WTC11 (cell line): ENCODE results near the gene NDUFS1.

Experiments used
- CBFB ChIP-seq: sonication (generic); formaldehyde crosslinking; IDR thresholded peaks from 2 replicates; pipeline ENCODE4 v1.8.1; 2022; ENCODE audit warnings: mild to moderate bottlenecking, low read depth, missing genetic modification reagents
- CTCF ChIP-seq: fragments of 200-600 bp; IDR thresholded peaks from 2 replicates; pipeline ENCODE4 v1.8.0; 2022; ENCODE audit warnings: antibody characterized with exemption
- NFYB ChIP-seq: sonication (generic); formaldehyde crosslinking; conservative IDR thresholded peaks from 2 replicates; pipeline ENCODE4 v1.8.0; 2022; ENCODE audit warnings: low read depth, missing genetic modification reagents
- SMAD4 ChIP-seq: sonication (generic); formaldehyde crosslinking; IDR thresholded peaks from 2 replicates; pipeline ENCODE4 v1.8.0; 2022; ENCODE audit warnings: mild to moderate bottlenecking, missing genetic modification reagents
- USF1 ChIP-seq: sonication (generic); formaldehyde crosslinking; IDR thresholded peaks from 2 replicates; pipeline ENCODE4 v1.8.0; 2022; ENCODE audit warnings: mild to moderate bottlenecking, missing genetic modification reagents
- USF2 ChIP-seq: sonication (generic); formaldehyde crosslinking; IDR thresholded peaks from 2 replicates; pipeline ENCODE4 v1.8.1; 2023; ENCODE audit warnings: mild to moderate bottlenecking, missing genetic modification reagents, moderate library complexity
- ZNF423 ChIP-seq: fragments of 250-450 bp; sonication (Bioruptor Pico); IDR thresholded peaks from 2 replicates; pipeline ENCODE4 v2.1.2; 2022; ENCODE audit warnings: mild to moderate bottlenecking, moderate library complexity
- TF ChIP-seq, protein P1 (sequence below): sonication (generic); formaldehyde crosslinking; IDR thresholded peaks from 2 replicates; pipeline ENCODE4 v1.8.0; 2022; ENCODE audit warnings: missing genetic modification reagents
- TF ChIP-seq, protein P2 (sequence below): sonication (generic); formaldehyde crosslinking; IDR thresholded peaks from 2 replicates; pipeline ENCODE4 v1.8.0; 2023; ENCODE audit warnings: mild to moderate bottlenecking, missing genetic modification reagents
- TF ChIP-seq, protein P3 (sequence below): sonication (generic); formaldehyde crosslinking; IDR thresholded peaks from 2 replicates; pipeline ENCODE4 v1.8.1; 2023; ENCODE audit warnings: mild to moderate bottlenecking, moderate library complexity, missing genetic modification reagents
- TF ChIP-seq, protein P4 (sequence below): sonication (generic); formaldehyde crosslinking; conservative IDR thresholded peaks from 2 replicates; pipeline ENCODE4 v1.8.1; 2023; ENCODE audit warnings: mild to moderate bottlenecking, low read depth, missing genetic modification reagents, moderate library complexity

GRCh38 chr2:206105038-206105437, 54.2 kb downstream of the NDUFS1 start:
- TF ChIP-seq ZNF423 (CRISPR knock-in tag) = no peak
- TF ChIP-seq CTCF = no peak
- no peak for TF ChIP-seq USF1
- TF ChIP-seq CBFB (CRISPR knock-in tag) = no peak
- TF ChIP-seq, protein P1, sequence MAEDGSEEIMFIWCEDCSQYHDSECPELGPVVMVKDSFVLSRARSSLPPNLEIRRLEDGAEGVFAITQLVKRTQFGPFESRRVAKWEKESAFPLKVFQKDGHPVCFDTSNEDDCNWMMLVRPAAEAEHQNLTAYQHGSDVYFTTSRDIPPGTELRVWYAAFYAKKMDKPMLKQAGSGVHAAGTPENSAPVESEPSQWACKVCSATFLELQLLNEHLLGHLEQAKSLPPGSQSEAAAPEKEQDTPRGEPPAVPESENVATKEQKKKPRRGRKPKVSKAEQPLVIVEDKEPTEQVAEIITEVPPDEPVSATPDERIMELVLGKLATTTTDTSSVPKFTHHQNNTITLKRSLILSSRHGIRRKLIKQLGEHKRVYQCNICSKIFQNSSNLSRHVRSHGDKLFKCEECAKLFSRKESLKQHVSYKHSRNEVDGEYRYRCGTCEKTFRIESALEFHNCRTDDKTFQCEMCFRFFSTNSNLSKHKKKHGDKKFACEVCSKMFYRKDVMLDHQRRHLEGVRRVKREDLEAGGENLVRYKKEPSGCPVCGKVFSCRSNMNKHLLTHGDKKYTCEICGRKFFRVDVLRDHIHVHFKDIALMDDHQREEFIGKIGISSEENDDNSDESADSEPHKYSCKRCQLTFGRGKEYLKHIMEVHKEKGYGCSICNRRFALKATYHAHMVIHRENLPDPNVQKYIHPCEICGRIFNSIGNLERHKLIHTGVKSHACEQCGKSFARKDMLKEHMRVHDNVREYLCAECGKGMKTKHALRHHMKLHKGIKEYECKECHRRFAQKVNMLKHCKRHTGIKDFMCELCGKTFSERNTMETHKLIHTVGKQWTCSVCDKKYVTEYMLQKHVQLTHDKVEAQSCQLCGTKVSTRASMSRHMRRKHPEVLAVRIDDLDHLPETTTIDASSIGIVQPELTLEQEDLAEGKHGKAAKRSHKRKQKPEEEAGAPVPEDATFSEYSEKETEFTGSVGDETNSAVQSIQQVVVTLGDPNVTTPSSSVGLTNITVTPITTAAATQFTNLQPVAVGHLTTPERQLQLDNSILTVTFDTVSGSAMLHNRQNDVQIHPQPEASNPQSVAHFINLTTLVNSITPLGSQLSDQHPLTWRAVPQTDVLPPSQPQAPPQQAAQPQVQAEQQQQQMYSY = no peak
- no peak for TF ChIP-seq USF2 (CRISPR knock-in tag)
- TF ChIP-seq, protein P2, sequence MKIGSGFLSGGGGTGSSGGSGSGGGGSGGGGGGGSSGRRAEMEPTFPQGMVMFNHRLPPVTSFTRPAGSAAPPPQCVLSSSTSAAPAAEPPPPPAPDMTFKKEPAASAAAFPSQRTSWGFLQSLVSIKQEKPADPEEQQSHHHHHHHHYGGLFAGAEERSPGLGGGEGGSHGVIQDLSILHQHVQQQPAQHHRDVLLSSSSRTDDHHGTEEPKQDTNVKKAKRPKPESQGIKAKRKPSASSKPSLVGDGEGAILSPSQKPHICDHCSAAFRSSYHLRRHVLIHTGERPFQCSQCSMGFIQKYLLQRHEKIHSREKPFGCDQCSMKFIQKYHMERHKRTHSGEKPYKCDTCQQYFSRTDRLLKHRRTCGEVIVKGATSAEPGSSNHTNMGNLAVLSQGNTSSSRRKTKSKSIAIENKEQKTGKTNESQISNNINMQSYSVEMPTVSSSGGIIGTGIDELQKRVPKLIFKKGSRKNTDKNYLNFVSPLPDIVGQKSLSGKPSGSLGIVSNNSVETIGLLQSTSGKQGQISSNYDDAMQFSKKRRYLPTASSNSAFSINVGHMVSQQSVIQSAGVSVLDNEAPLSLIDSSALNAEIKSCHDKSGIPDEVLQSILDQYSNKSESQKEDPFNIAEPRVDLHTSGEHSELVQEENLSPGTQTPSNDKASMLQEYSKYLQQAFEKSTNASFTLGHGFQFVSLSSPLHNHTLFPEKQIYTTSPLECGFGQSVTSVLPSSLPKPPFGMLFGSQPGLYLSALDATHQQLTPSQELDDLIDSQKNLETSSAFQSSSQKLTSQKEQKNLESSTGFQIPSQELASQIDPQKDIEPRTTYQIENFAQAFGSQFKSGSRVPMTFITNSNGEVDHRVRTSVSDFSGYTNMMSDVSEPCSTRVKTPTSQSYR (CRISPR knock-in tag) = no peak
- TF ChIP-seq, protein P3, sequence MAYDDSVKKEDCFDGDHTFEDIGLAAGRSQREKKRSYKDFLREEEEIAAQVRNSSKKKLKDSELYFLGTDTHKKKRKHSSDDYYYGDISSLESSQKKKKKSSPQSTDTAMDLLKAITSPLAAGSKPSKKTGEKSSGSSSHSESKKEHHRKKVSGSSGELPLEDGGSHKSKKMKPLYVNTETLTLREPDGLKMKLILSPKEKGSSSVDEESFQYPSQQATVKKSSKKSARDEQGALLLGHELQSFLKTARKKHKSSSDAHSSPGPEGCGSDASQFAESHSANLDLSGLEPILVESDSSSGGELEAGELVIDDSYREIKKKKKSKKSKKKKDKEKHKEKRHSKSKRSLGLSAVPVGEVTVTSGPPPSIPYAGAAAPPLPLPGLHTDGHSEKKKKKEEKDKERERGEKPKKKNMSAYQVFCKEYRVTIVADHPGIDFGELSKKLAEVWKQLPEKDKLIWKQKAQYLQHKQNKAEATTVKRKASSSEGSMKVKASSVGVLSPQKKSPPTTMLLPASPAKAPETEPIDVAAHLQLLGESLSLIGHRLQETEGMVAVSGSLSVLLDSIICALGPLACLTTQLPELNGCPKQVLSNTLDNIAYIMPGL (CRISPR knock-in tag) = no peak
- no peak for TF ChIP-seq SMAD4
- no peak for TF ChIP-seq NFYB (CRISPR knock-in tag)
- TF ChIP-seq, protein P4, sequence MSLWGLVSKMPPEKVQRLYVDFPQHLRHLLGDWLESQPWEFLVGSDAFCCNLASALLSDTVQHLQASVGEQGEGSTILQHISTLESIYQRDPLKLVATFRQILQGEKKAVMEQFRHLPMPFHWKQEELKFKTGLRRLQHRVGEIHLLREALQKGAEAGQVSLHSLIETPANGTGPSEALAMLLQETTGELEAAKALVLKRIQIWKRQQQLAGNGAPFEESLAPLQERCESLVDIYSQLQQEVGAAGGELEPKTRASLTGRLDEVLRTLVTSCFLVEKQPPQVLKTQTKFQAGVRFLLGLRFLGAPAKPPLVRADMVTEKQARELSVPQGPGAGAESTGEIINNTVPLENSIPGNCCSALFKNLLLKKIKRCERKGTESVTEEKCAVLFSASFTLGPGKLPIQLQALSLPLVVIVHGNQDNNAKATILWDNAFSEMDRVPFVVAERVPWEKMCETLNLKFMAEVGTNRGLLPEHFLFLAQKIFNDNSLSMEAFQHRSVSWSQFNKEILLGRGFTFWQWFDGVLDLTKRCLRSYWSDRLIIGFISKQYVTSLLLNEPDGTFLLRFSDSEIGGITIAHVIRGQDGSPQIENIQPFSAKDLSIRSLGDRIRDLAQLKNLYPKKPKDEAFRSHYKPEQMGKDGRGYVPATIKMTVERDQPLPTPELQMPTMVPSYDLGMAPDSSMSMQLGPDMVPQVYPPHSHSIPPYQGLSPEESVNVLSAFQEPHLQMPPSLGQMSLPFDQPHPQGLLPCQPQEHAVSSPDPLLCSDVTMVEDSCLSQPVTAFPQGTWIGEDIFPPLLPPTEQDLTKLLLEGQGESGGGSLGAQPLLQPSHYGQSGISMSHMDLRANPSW (CRISPR knock-in tag) = no peak
